Uterus (tissue), 4 donors: ENCODE results near the gene STRBP. TPM values are rescaled to one million over a fixed set of nuclear protein-coding genes. Genes with fewer than 3 reads are reported as not detected.
"Not testable (repeated sequence)": the region's sequence is repeated elsewhere in the genome, so short reads cannot be mapped to it uniquely, and the experiment has no call there.

Source experiments
- DNase-seq, 2 donors: peaks; one replicate each; pipeline ENCODE4 v3.0.0-alpha.2; 2019 to 2020
- H3K27ac ChIP-seq, 2 donors: fragments of 200-600 bp; sonication (generic); 1 replicate in 1 of 2; 2 replicates in 1 of 2; pipeline ENCODE4 v1.5.1; 2016 to 2018
- H3K27me3 ChIP-seq, 2 donors: fragments of 200-600 bp; sonication (generic); one replicate each; pipeline ENCODE4 v1.5.1; 2018 to 2019; ENCODE audit warnings: control low read depth in 1 of 2
- H3K36me3 ChIP-seq, 2 donors: fragments of 200-600 bp; sonication (generic); one replicate each; pipeline ENCODE4 v1.5.1; 2019; ENCODE audit warnings: control low read depth in 1 of 2
- H3K4me1 ChIP-seq, 2 donors: fragments of 200-600 bp; sonication (generic); one replicate each; pipeline ENCODE4 v1.5.1; 2018 to 2019; ENCODE audit warnings: control low read depth in 1 of 2
- H3K4me3 ChIP-seq, 2 donors: fragments of 200-600 bp; sonication (generic); 1 replicate in 1 of 2; 2 replicates in 1 of 2; pipeline ENCODE4 v1.5.1; 2018 to 2019; ENCODE audit warnings: mild to moderate bottlenecking in 1 of 2
- H3K9me3 ChIP-seq, 2 donors: fragments of 200-600 bp; sonication (generic); one replicate each; pipeline ENCODE4 v1.5.1; 2019; ENCODE audit warnings: control low read depth in 1 of 2
- POLR2A ChIP-seq, 2 donors: fragments of 450-650 bp; IDR thresholded peaks; one replicate each; pipeline ENCODE4 v1.6.1; 2016; ENCODE audit warnings: antibody characterized with exemption in 2 of 2, mild to moderate bottlenecking in 1 of 2, moderate library complexity in 1 of 2
- intact Hi-C: fragments of 100-400 bp; cut with DNase I; formaldehyde crosslinking; loops from one replicate; pipeline ENCODE4 v1.15.1; 2023; ENCODE audit warnings: low total_unique reads
- total RNA-seq, 4 donors: library from RNA; depleted of rRNA in 3 of 4; stranded (reverse); fragments of >200 nt in 3 of 4; gene quantifications; one replicate each; pipeline versions ENCODE4 v1.1.0 to v1.2.4, GENCODE V29; 2014 to 2023
- TF ChIP-seq, protein P1 (sequence below), 4 experiments: fragments of 200-600 bp in 2 of 4; fragments of 450-650 bp in 2 of 4; sonication (generic) in 2 of 4; IDR thresholded peaks; one replicate each; pipeline ENCODE4 v1.5.1; 2016 to 2019; ENCODE audit warnings: antibody characterized with exemption in 4 of 4, mild to moderate bottlenecking in 2 of 4, moderate library complexity in 1 of 4
- donor health status: DM: yes; HTN: yes; CAD: no.

Gene STRBP
- total RNA-seq, 4 donors from 2014 or later, result 3.3 to 28.2 (median 16.3) TPM

DNA sequence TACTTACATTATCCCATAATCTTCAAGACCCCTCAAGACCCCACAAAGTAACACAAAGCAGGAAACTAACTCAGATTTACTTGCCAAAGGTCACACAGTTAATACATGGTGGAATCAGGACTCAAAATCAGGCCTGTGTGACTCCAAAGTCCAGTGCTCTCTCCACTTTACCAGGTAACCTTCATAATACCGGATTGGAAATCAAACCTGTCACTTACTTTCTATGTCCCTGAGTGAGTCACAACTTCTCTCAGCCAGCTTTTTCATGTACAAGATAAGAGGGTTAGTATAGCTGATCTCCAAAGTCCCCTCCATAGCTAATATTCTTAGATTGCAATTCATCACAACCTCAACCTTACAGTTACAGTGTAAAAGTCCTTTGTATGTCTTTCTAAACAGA is 17.1 kb downstream of the STRBP start:
- Histone ChIP-seq H3K9me3 (no peaks in the 10 kb centered on the region), H3K27ac (no peak overlapping the region), H3K27me3 (no peaks in the 10 kb centered on the region), H3K36me3 (no peaks in the 10 kb centered on the region), H3K4me3 (no peak overlapping the region), H3K4me1 (no peaks in the 10 kb centered on the region)
- no peak for DNase-seq
- intact Hi-C loops, result no loop called here
- TF ChIP-seq POLR2A (IDR thresholded peaks at IDR 0.05), result no peak
- TF ChIP-seq, protein P1, sequence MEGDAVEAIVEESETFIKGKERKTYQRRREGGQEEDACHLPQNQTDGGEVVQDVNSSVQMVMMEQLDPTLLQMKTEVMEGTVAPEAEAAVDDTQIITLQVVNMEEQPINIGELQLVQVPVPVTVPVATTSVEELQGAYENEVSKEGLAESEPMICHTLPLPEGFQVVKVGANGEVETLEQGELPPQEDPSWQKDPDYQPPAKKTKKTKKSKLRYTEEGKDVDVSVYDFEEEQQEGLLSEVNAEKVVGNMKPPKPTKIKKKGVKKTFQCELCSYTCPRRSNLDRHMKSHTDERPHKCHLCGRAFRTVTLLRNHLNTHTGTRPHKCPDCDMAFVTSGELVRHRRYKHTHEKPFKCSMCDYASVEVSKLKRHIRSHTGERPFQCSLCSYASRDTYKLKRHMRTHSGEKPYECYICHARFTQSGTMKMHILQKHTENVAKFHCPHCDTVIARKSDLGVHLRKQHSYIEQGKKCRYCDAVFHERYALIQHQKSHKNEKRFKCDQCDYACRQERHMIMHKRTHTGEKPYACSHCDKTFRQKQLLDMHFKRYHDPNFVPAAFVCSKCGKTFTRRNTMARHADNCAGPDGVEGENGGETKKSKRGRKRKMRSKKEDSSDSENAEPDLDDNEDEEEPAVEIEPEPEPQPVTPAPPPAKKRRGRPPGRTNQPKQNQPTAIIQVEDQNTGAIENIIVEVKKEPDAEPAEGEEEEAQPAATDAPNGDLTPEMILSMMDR (IDR thresholded peaks at IDR 0.05), result no peak

DNA sequence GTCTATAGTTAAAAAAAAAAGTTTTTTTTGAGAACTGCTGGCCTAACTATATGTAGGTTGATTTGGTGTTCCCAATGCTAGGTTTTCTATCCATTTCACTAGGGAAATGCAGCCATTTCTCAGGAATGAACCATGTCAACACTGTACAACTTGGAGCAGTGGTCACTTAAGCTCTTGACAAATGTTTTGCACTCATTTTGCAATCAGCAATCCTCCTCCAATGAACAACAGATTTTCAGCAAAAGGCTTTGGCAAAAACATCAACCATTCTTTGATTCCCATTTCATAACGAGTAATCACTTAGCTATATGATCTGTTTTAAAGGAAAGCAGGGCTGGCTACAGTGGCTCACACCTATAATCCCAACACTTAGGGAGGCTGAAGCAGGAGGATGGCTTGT is 17.9 kb downstream of the STRBP start:
- no peaks in the 10 kb centered on the region for H3K4me1 ChIP-seq
- intact Hi-C loops, result no loop called here
- TF ChIP-seq, protein P1 (IDR thresholded peaks at IDR 0.05), result no peak
- no peak for TF ChIP-seq POLR2A (IDR thresholded peaks at IDR 0.05)
- no peaks in the 10 kb centered on the region for H3K9me3 ChIP-seq
- DNase-seq, result no peak
- H3K27me3 ChIP-seq, result no peaks in the 10 kb centered on the region
- H3K4me3 ChIP-seq, result no peak overlapping the region
- no peaks in the 10 kb centered on the region for H3K36me3 ChIP-seq
- H3K27ac ChIP-seq, result no peak overlapping the region

DNA sequence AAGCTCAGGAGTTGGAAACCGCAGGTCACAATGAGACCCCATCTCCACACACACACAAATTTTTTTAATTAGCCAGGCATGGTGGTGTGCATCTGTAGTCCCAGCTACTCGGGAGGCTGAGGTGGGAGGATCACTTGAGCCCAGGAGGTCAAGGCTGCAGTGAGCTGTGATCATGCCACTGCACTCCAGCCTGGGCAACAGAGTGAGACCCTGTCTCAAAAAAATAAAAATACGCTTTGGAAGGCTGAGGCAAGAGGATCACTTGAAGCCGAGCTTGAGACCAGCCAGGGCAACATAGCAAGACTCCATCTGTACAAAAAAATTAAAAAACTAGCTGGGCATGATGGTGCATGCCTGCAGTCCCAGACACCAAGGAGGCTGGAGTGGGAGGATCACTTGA is 19.2 kb downstream of the STRBP start:
- H3K36me3 ChIP-seq, H3K27ac ChIP-seq, H3K4me3 ChIP-seq, H3K4me1 ChIP-seq, H3K9me3 ChIP-seq, DNase-seq, intact Hi-C loops, H3K27me3 ChIP-seq: not testable (repeated sequence)

DNA sequence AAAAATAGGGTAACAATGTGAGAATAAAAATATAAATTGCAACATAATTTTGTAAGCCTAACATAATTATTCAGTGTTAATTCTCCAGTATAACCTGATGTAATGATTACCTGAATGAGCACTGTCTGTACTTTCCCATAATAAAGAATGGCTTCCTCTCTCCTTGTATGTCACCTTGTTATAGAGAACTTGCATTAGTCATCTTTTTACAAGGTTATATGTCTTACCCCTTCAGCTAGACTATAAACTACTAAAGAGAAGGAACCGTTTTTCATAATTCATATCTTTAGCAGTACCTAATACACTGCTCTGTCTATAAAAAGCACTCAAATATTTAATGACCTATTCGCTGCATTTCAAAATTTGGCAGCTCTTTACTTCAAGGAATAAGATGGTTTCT is 19.8 kb downstream of the STRBP start:
- DNase-seq, result no peak
- Histone ChIP-seq H3K27ac (no peak overlapping the region), H3K27me3 (no peaks in the 10 kb centered on the region), H3K9me3 (no peaks in the 10 kb centered on the region), H3K36me3 (no peaks in the 10 kb centered on the region), H3K4me1 (no peaks in the 10 kb centered on the region), H3K4me3 (no peak overlapping the region)
- no peak for TF ChIP-seq POLR2A (IDR thresholded peaks at IDR 0.05)
- TF ChIP-seq, protein P1 (IDR thresholded peaks at IDR 0.05), result no peak
- intact Hi-C loops, result no loop called here

DNA sequence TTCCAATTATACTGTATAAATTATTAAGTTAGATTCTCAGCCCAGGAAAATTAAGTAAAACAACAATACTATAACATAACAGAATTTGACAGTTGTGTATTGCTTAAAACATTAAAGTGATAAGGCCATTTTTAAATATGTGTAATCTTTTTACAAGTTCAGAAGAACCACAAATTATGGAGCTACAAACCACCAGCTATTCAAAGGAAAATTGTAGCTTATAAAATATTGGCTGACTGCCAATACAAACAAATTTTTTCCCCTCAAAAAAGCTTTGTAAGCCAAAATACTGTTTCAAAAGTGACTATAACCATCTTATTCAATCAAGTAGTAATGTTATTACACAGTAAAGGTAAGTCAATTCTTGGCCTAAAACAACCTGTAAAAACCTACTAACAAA is 21.9 kb downstream of the STRBP start:
- TF ChIP-seq POLR2A (IDR thresholded peaks at IDR 0.05), result no peak
- TF ChIP-seq, protein P1 (IDR thresholded peaks at IDR 0.05), result no peak
- DNase-seq, result no peak
- Histone ChIP-seq H3K9me3 (no peaks in the 10 kb centered on the region), H3K4me1 (no peaks in the 10 kb centered on the region), H3K36me3 (no peaks in the 10 kb centered on the region), H3K27me3 (no peaks in the 10 kb centered on the region), H3K27ac (no peak overlapping the region), H3K4me3 (no peak overlapping the region)
- intact Hi-C loops, result no loop called here

DNA sequence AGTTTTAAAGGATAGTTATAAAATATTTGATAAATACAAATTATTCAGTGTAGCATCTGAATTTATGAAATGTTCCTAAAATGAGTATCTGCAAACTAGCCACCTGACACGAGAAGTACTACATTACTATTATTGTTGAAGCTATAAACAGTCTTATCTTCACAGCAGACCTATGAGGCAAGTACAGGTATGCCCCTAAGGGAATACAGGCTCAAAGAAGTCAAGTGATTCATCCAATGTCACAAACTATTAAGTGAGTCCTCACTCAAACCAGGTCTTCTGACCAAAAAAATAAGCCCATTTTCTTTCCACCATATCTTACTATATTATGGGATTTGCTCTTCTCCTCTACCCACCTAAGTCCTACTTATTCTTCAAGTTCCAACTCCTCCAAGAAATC is 28.7 kb downstream of the STRBP start:
- H3K4me1 ChIP-seq, result no peaks in the 10 kb centered on the region
- H3K27me3 ChIP-seq, result no peaks in the 10 kb centered on the region
- TF ChIP-seq POLR2A (IDR thresholded peaks at IDR 0.05), result no peak
- TF ChIP-seq, protein P1 (IDR thresholded peaks at IDR 0.05), result no peak
- no peaks in the 10 kb centered on the region for H3K9me3 ChIP-seq
- DNase-seq, result no peak
- H3K36me3 ChIP-seq, result no peaks in the 10 kb centered on the region
- intact Hi-C loops, result no loop called here
- H3K4me3 ChIP-seq, result no peak overlapping the region
- H3K27ac ChIP-seq, result no peak overlapping the region
